IMR-90 (cell line): ENCODE results near the gene PGC. TPM values are rescaled to one million over a fixed set of nuclear protein-coding genes. Genes with fewer than 3 reads are reported as not detected.

ENCODE experiments used
- ATAC-seq: fragments of 200-7000 bp; cut with Tn5 transposase; 2 replicates; pipeline ENCODE4 v1.9.1; 2020; ENCODE audit warnings: low read depth, mild to moderate bottlenecking, moderate library complexity
- BruUV-seq: library from RNA; stranded (reverse); fragments of 400-500 nt; replicated peaks from 2 replicates; lab custom pipeline; 2021; lab: Mats Ljungman, UMichigan
- CTCF ChIA-PET: fragments of 300-600 bp; formaldehyde crosslinking; extraction: SDS; loops from one replicate; lab custom pipeline; 2021; ENCODE audit warnings: antibody characterized with exemption; lab: Yijun Ruan, JAX
- POLR2A ChIA-PET: fragments of 300-600 bp; sonication (Branson Sonifier 250); formaldehyde crosslinking; loops from one replicate; lab custom pipeline; 2022; ENCODE audit warnings: antibody characterized with exemption; ENCODE audit not compliant: unreplicated experiment; lab: Charles Lee
- DNase-seq: peaks from one replicate; pipeline ENCODE4 v3.0.0; 2013
- H2AFZ ChIP-seq: replicated peaks from 2 replicates; pipeline ENCODE3; 2013; ENCODE audit warnings: low read length, mild to moderate bottlenecking; ENCODE audit not compliant: poor library complexity
- H2AK5ac ChIP-seq: 2 replicates; pipeline ENCODE4 v1.6.1; 2013; ENCODE audit warnings: low read depth, low read length, inconsistent platforms
- H2AK9ac ChIP-seq: replicated peaks from 2 replicates; pipeline ENCODE3; 2013; ENCODE audit warnings: mild to moderate bottlenecking, low read depth, low read length, moderate library complexity; ENCODE audit not compliant: poor library complexity
- H2BK120ac ChIP-seq: 2 replicates; pipeline ENCODE4 v1.6.1; 2013; ENCODE audit warnings: low read depth, low read length, inconsistent platforms
- H2BK15ac ChIP-seq: 3 replicates; pipeline ENCODE4 v1.6.1; 2013; ENCODE audit warnings: low read depth, low read length, inconsistent platforms
- H2BK20ac ChIP-seq: 2 replicates; pipeline ENCODE4 v1.6.1; 2013; ENCODE audit warnings: low read depth, mild to moderate bottlenecking, inconsistent platforms, low read length, moderate library complexity
- H2BK5ac ChIP-seq: 2 replicates; pipeline ENCODE4 v1.6.1; 2013; ENCODE audit warnings: mild to moderate bottlenecking, low read depth, low read length, inconsistent platforms; ENCODE audit not compliant: poor library complexity, severe bottlenecking
- H3K14ac ChIP-seq: replicated peaks from 2 replicates; pipeline ENCODE4 v1.6.1; 2013; ENCODE audit warnings: low read depth, low read length, inconsistent platforms
- H3K18ac ChIP-seq: 2 replicates; pipeline ENCODE4 v1.6.1; 2013; ENCODE audit warnings: low read depth, low read length, control low read depth
- H3K23ac ChIP-seq: 2 replicates; pipeline ENCODE4 v1.6.1; 2013; ENCODE audit warnings: low read depth, low read length, inconsistent platforms
- H3K27ac ChIP-seq: 2 replicates; pipeline ENCODE4 v1.5.1; 2013; ENCODE audit warnings: mild to moderate bottlenecking, control low read depth, low read length; ENCODE audit not compliant: insufficient read depth
- H3K27me3 ChIP-seq: 2 replicates; pipeline ENCODE4 v1.6.1; 2013; ENCODE audit warnings: low read length; ENCODE audit not compliant: control insufficient read depth, insufficient read depth
- H3K36me3 ChIP-seq: 2 replicates; pipeline ENCODE4 v1.6.1; 2013; ENCODE audit warnings: low read length, mixed read lengths; ENCODE audit not compliant: control insufficient read depth, insufficient read depth
- H3K4ac ChIP-seq: 2 replicates; pipeline ENCODE4 v1.6.1; 2013; ENCODE audit warnings: low read depth, low read length, inconsistent platforms
- H3K4me1 ChIP-seq: 2 replicates; pipeline ENCODE4 v1.6.1; 2013; ENCODE audit warnings: low read length, mixed read lengths; ENCODE audit not compliant: control insufficient read depth, insufficient read depth
- H3K4me2 ChIP-seq: 2 replicates; pipeline ENCODE4 v1.6.1; 2013; ENCODE audit warnings: low read depth, mild to moderate bottlenecking, control low read depth, low read length, moderate library complexity
- H3K4me3 ChIP-seq: 2 replicates; pipeline ENCODE4 v1.5.1; 2013; ENCODE audit warnings: low read depth, mild to moderate bottlenecking, control low read depth, low read length, moderate library complexity; ENCODE audit not compliant: insufficient read depth
- H3K56ac ChIP-seq: 2 replicates; pipeline ENCODE4 v1.6.1; 2013; ENCODE audit warnings: low read length, inconsistent platforms; ENCODE audit not compliant: insufficient read depth; ENCODE audit errors: extremely low read depth
- H3K79me1 ChIP-seq, 2 experiments: 2 replicates each; pipeline ENCODE4 v1.6.1; 2013; ENCODE audit warnings: low read length in 2 of 2, inconsistent platforms in 1 of 2, low read depth in 1 of 2
- H3K9ac ChIP-seq: 2 replicates; pipeline ENCODE4 v1.6.1; 2013; ENCODE audit warnings: low read depth, low read length, control low read depth
- H3K9me1 ChIP-seq: 2 replicates; pipeline ENCODE4 v1.6.1; 2013; ENCODE audit warnings: low read length, inconsistent platforms; ENCODE audit not compliant: insufficient read depth
- H3K9me3 ChIP-seq: 2 replicates; pipeline ENCODE4 v1.6.1; 2013; ENCODE audit warnings: low read length; ENCODE audit not compliant: control insufficient read depth, insufficient read depth
- H4K20me1 ChIP-seq: 2 replicates; pipeline ENCODE4 v1.6.1; 2013; ENCODE audit warnings: low read length, inconsistent platforms; ENCODE audit not compliant: insufficient read depth
- H4K5ac ChIP-seq: 2 replicates; pipeline ENCODE4 v1.6.1; 2013; ENCODE audit warnings: mild to moderate bottlenecking, low read depth, low read length, control low read depth
- H4K8ac ChIP-seq, 2 experiments: 2 replicates each; pipeline ENCODE4 v1.6.1; 2013; ENCODE audit warnings: low read depth in 2 of 2, low read length in 2 of 2, control low read depth in 1 of 2, inconsistent platforms in 1 of 2
- H4K91ac ChIP-seq: 2 replicates; pipeline ENCODE4 v1.6.1; 2013; ENCODE audit warnings: low read depth, low read length, inconsistent platforms; ENCODE audit not compliant: insufficient read depth
- BHLHE40 ChIP-seq: fragments of 150-350 bp; IDR thresholded peaks from 2 replicates; pipeline ENCODE4 v1.6.1; 2016; ENCODE audit warnings: mild to moderate bottlenecking, low read depth, low read length
- CEBPB ChIP-seq: IDR thresholded peaks from 2 replicates; pipeline ENCODE4 v1.6.1; 2012; ENCODE audit warnings: low read depth, low read length, improper control_type of control experiment
- FOS ChIP-seq: fragments of 150-350 bp; IDR thresholded peaks from 2 replicates; pipeline ENCODE4 v1.6.1; 2016; ENCODE audit warnings: low read depth, low read length
- MAFK ChIP-seq: IDR thresholded peaks from 2 replicates; pipeline ENCODE4 v1.6.1; 2012; ENCODE audit warnings: low read depth, low read length, improper control_type of control experiment
- MXI1 ChIP-seq: IDR thresholded peaks from 2 replicates; pipeline ENCODE4 v1.6.1; 2012; ENCODE audit warnings: low read depth, mild to moderate bottlenecking, low read length, moderate library complexity, borderline replicate concordance
- WGBS, 2 experiments: methylation state at CpG; one replicate each; pipeline versions ENCODE4 v1.1.5 to v1.1.7; 2013; ENCODE audit warnings: missing lambda C conversion rate in 2 of 2; ENCODE audit not compliant: insufficient read length in 1 of 2; ENCODE audit errors: extremely low coverage in 2 of 2; 5-methylcytosine and 5-hydroxymethylcytosine counted together
- dilution Hi-C: fragments of 300-500 bp; cut with HindIII; formaldehyde crosslinking; loops from one replicate; pipeline ENCODE4 v1.14.3; 2018; ENCODE audit warnings: low sequenced_read_pairs; ENCODE audit not compliant: unreplicated experiment
- in situ Hi-C: fragments of 300-500 bp; cut with MboI; formaldehyde crosslinking; loops from 3 replicates; pipeline ENCODE4 v1.14.3; 2019; ENCODE audit warnings: low sequenced_read_pairs, inconsistent platforms, mixed read lengths
- intact Hi-C: fragments of 100-400 bp; cut with micrococcal nuclease; formaldehyde crosslinking; loops from 2 replicates; pipeline ENCODE4 v1.10.0; 2022
- polyA plus RNA-seq, 3 experiments: library from polyadenylated mRNA; depleted of rRNA; stranded (reverse); fragments of >200 nt; gene quantifications; 2 replicates each; pipeline ENCODE4 v1.2.3, GENCODE V29; 2012; ENCODE audit warnings: low replicate concordance in 1 of 3
- total RNA-seq: library from RNA; depleted of rRNA; stranded (reverse); fragments of >200 nt; gene quantifications from 2 replicates; pipeline ENCODE4 v1.2.3, GENCODE V29; 2012

PGC gene
- total and polyA plus RNA-seq, 2 of the 4 experiments (the other 2 are of a cell fraction) = not detected

- Histone ChIP-seq H3K4me2 (no peak overlapping the region), H2BK5ac (no peak overlapping the region), H3K79me1 (no peaks in the 10 kb centered on the region), H3K36me3 (no peaks in the 10 kb centered on the region), H3K4me1 (peaks cover 5% of the 10 kb centered on the region; the same call in 1 of the 2 replicates), H3K9me1 (0 out of 2 replicates have a peak, but pooled peaks cover 2% of the 10 kb centered on the region), H3K4ac (no peak overlapping the region; the same call in 1 of the 2 replicates), H4K5ac (no peak overlapping the region), H2BK15ac (no peak overlapping the region), H3K27ac (no peak overlapping the region), H3K18ac (no peak overlapping the region), H2BK120ac (no peak overlapping the region), H4K8ac (no peak overlapping the region), H4K91ac (no peak overlapping the region), H2BK20ac (no peak overlapping the region), H3K27me3 (no peaks in the 10 kb centered on the region; the same call in 1 of the 2 replicates), H2AK5ac (no peak overlapping the region), H3K23ac (no peak overlapping the region; the same call in 1 of the 2 replicates), H2AK9ac (no peak overlapping the region), H3K14ac (no peak overlapping the region), H3K9me3 (no peaks in the 10 kb centered on the region), H2AFZ (no peak overlapping the region), H3K56ac (no peak overlapping the region), H4K20me1 (no peaks in the 10 kb centered on the region; the same call in 1 of the 2 replicates), H3K4me3 (no peak overlapping the region), H3K9ac (no peak overlapping the region)
- CTCF ChIA-PET = interaction anchor here (0.7 to 1.6 kb wide), 4 partner anchors 30 to 108 kb away, joined by 3 to 5 read pairs (median 4); no protein-coding TSS in a partner anchor
- DNase-seq = peak; percentile 36
- intact Hi-C loops = no loop called here
- dilution Hi-C loops = no loop called here
- TF ChIP-seq MXI1 (no peak), BHLHE40 (no peak), MAFK (no peak), FOS (peak; percentile 27; the same call in 1 of the 2 replicates), CEBPB (peak; percentile 66)
- in situ Hi-C loops = no loop called here
- no TSS peak for BruUV-seq
- ATAC-seq = peak; percentile 69
- POLR2A ChIA-PET = no interaction called here
- 64% methylated on average over 5 of the region's 9 CpGs; no CpG with 5 or more reads in 1 of the 2 experiments for WGBS, 2 experiments
These were observed 57.8 kb downstream of the PGC start for GRCh38 chr6:41689171-41690008.
